ENCODE results near the gene PPP1R2C.

Gene PPP1R2C

GRCh38 chrX:42740456-42740855, 37.5 kb downstream of the PPP1R2C start:
- Histone ChIP-seq H3K79me2 (ENCODE audit: low read length) (no peaks in the 10 kb centered on the region), H3K27ac (ENCODE audit: low read length) (no peak overlapping the region), H3K27me3 (ENCODE audit: low read depth, low read length) (no peaks in the 10 kb centered on the region), H3K9me3 (ENCODE audit: insufficient read depth, low read length) (no peaks in the 10 kb centered on the region), H3K4me3 (ENCODE audit: low read length) (no peak overlapping the region), H2AFZ (ENCODE audit: low read depth, low read length) (no peak overlapping the region), H3K4me1 (ENCODE audit: low read length) (peaks cover 10% of the 10 kb centered on the region), H3K9ac (ENCODE audit: low read length) (no peak overlapping the region), H3K36me3 (replicated peaks; ENCODE audit: low read depth, low read length) (no peaks in the 10 kb centered on the region), H4K20me1 (ENCODE audit: insufficient read depth, low read length) (no peaks in the 10 kb centered on the region), H3K4me2 (ENCODE audit: low read length) (no peak overlapping the region)
- no peak for TF ChIP-seq CTCF (IDR thresholded peaks at IDR 0.05; ENCODE audit: low read depth, low read length)

- H3K4me1 ChIP-seq (ENCODE audit: low read length) = peaks cover 10% of the 10 kb centered on the region
- no peaks in the 10 kb centered on the region for H4K20me1 ChIP-seq (ENCODE audit: insufficient read depth, low read length)
- H3K36me3 ChIP-seq (replicated peaks; ENCODE audit: low read depth, low read length) = no peaks in the 10 kb centered on the region
- no peak overlapping the region for H3K4me3 ChIP-seq (ENCODE audit: low read length)
- no peak overlapping the region for H3K27ac ChIP-seq (ENCODE audit: low read length)
- H3K27me3 ChIP-seq (ENCODE audit: low read depth, low read length) = no peaks in the 10 kb centered on the region
- TF ChIP-seq EZH2phosphoT487 (IDR thresholded peaks at IDR 0.05; ENCODE audit: low read depth) = no peak
- TF ChIP-seq CTCF (IDR thresholded peaks at IDR 0.05; ENCODE audit: low read depth, low read length) = no peak
- H2AFZ ChIP-seq (ENCODE audit: low read depth, low read length) = no peak overlapping the region; the same call in 1 of the 2 replicates
- H3K4me2 ChIP-seq (ENCODE audit: low read length) = no peak overlapping the region
- no peak overlapping the region for H3K9ac ChIP-seq (ENCODE audit: low read length)
- H3K9me3 ChIP-seq (ENCODE audit: insufficient read depth, low read length) = no peaks in the 10 kb centered on the region
- H3K79me2 ChIP-seq (ENCODE audit: low read length) = no peaks in the 10 kb centered on the region
Measured at GRCh38 chrX:42739741-42740140, 38.2 kb downstream of the PPP1R2C start.

- H3K4me1 ChIP-seq (ENCODE audit: low read length) = peaks cover 10% of the 10 kb centered on the region
- H3K9ac ChIP-seq (ENCODE audit: low read length) = no peak overlapping the region
- no peaks in the 10 kb centered on the region for H4K20me1 ChIP-seq (ENCODE audit: insufficient read depth, low read length)
- no peak overlapping the region; the same call in 1 of the 2 replicates for H2AFZ ChIP-seq (ENCODE audit: low read depth, low read length)
- no peaks in the 10 kb centered on the region for H3K79me2 ChIP-seq (ENCODE audit: low read length)
- H3K4me3 ChIP-seq (ENCODE audit: low read length) = no peak overlapping the region
- no peaks in the 10 kb centered on the region for H3K36me3 ChIP-seq (replicated peaks; ENCODE audit: low read depth, low read length)
- H3K4me2 ChIP-seq (ENCODE audit: low read length) = no peak overlapping the region
- no peak overlapping the region for H3K27ac ChIP-seq (ENCODE audit: low read length)
- no peak for TF ChIP-seq CTCF (IDR thresholded peaks at IDR 0.05; ENCODE audit: low read depth, low read length)
- no peaks in the 10 kb centered on the region for H3K27me3 ChIP-seq (ENCODE audit: low read depth, low read length)
- H3K9me3 ChIP-seq (ENCODE audit: insufficient read depth, low read length) = no peaks in the 10 kb centered on the region
Measured at GRCh38 chrX:42739258-42739657, 38.7 kb downstream of the PPP1R2C start.

GRCh38 chrX:42738552-42738951, 39.4 kb downstream of the PPP1R2C start:
- Histone ChIP-seq H3K4me2 (ENCODE audit: low read length) (no peak overlapping the region), H3K9ac (ENCODE audit: low read length) (no peak overlapping the region), H4K20me1 (ENCODE audit: insufficient read depth, low read length) (no peaks in the 10 kb centered on the region), H3K27me3 (ENCODE audit: low read depth, low read length) (no peaks in the 10 kb centered on the region), H3K36me3 (replicated peaks; ENCODE audit: low read depth, low read length) (no peaks in the 10 kb centered on the region), H3K4me3 (ENCODE audit: low read length) (no peak overlapping the region), H3K79me2 (ENCODE audit: low read length) (no peaks in the 10 kb centered on the region), H3K27ac (ENCODE audit: low read length) (no peak overlapping the region), H3K9me3 (ENCODE audit: insufficient read depth, low read length) (no peaks in the 10 kb centered on the region), H2AFZ (ENCODE audit: low read depth, low read length) (no peak overlapping the region), H3K4me1 (ENCODE audit: low read length) (peaks cover 10% of the 10 kb centered on the region)
- no peak for TF ChIP-seq CTCF (IDR thresholded peaks at IDR 0.05; ENCODE audit: low read depth, low read length)
- no peak for TF ChIP-seq EZH2phosphoT487 (IDR thresholded peaks at IDR 0.05; ENCODE audit: low read depth)
